IPS DF 19.7 (cell line): Measurements from ENCODE around the gene ANKZF1.

Source experiments
- DNase-seq: peaks from one replicate; pipeline ENCODE4 v3.0.0-alpha.2; 2013; ENCODE audit warnings: low read depth, low spot score

ANKZF1 gene

GRCh38 chr2:219282943-219283581, 53.5 kb downstream of the ANKZF1 start:
- no peak for DNase-seq

DNA sequence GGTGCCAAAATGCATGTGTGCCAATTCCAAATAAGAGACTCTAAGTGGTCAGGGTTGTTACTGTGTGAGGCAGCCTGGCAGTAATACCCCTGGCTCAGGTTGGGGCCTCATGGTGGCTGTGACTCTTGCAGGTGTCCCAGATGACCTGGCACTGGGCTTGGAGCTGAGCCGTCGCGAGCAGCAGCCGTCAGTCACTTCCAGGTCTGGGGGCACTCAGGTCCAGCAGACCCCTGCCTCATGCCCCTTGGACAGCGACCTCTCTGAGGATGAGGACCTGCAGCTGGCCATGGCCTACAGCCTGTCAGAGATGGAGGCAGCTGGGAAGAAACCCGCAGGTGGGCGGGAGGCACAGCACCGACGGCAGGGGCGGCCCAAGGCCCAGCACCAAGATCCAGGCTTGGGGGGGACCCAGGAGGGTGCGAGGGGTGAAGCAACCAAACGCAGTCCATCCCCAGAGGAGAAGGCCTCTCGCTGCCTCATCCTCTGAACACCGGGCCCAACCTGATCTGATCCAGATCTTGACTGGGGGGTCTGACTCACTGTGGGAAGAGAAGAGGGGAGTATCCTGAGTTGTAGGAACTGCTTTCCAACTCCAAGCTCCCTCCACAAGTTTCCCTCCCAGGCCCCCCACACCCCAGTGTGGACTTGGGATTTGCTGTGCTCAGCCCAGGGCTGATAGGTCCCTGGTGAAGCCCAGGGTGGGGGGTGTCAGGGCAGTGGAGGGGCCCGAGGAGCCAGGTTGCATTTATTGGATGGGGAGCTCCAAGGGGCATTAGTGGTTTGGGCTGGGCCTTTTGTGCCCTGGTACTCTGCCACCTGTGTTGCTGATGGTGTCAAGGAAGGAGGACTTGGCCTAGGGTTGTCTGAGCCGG, 55.1 kb downstream of the ANKZF1 start:
- no peak for DNase-seq

- DNase-seq = no peak
These were observed 55.7 kb downstream of the ANKZF1 start for GRCh38 chr2:219285373-219285735.

GRCh38 chr2:219285894-219286425, 56.4 kb downstream of the ANKZF1 start:
- no peak for DNase-seq
